Neural crest cell (in vitro differentiated cells): ENCODE data around the gene CPA1. TPM values are rescaled to one million over a fixed set of nuclear protein-coding genes. Genes with fewer than 3 reads are reported as not detected.
"Not testable (repeated sequence)": the region's sequence is repeated elsewhere in the genome, so short reads cannot be mapped to it uniquely, and the experiment has no call there.

ENCODE experiments used
- DNase-seq: peaks from one replicate; pipeline ENCODE4 v3.0.0; 2021; ENCODE audit warnings: low read depth, mixed read lengths, low spot score
- H3K27ac Mint-ChIP-seq: one replicate; pipeline ENCODE4 v1.8.0; 2021; ENCODE audit warnings: mild to moderate bottlenecking, mixed read lengths; ENCODE audit not compliant: unreplicated experiment
- H3K27me3 Mint-ChIP-seq: 2 replicates; pipeline ENCODE4 v1.8.0; 2021; ENCODE audit warnings: low read depth, mild to moderate bottlenecking, mixed read lengths
- H3K36me3 Mint-ChIP-seq: 2 replicates; pipeline ENCODE4 v1.8.0; 2021; ENCODE audit warnings: low read depth, mild to moderate bottlenecking, mixed read lengths
- H3K4me1 Mint-ChIP-seq: 2 replicates; pipeline ENCODE4 v1.8.0; 2021; ENCODE audit warnings: mixed read lengths
- H3K4me3 Mint-ChIP-seq: one replicate; pipeline ENCODE4 v1.8.0; 2021; ENCODE audit warnings: mild to moderate bottlenecking, mixed read lengths
- H3K9me3 Mint-ChIP-seq: 2 replicates; pipeline ENCODE4 v1.8.0; 2021; ENCODE audit warnings: mixed read lengths
- CTCF ChIP-seq: fragments of 200-600 bp; sonication (generic); conservative IDR thresholded peaks from 2 replicates; pipeline ENCODE4 v1.5.0; 2021; ENCODE audit warnings: antibody characterized with exemption, mild to moderate bottlenecking
- total RNA-seq: library from RNA; stranded (reverse); gene quantifications from 2 replicates; pipeline ENCODE4 v1.2.1, GENCODE V29; 2021

The CPA1 gene
- total RNA-seq, 1 donor from 2014 or later: not detected

GRCh38 chr7:130372402-130373165 is 7.7 kb upstream of the CPA1 start:
- Mint-ChIP-seq H3K9me3 (peaks cover 5% of the 10 kb centered on the region), H3K4me3 (peak overlapping the region; percentile 38), H3K36me3 (peaks cover 4% of the 10 kb centered on the region), H3K27ac (peak overlapping the region; percentile 98), H3K4me1 (peaks cover 40% of the 10 kb centered on the region), H3K27me3 (no peaks in the 10 kb centered on the region)
- no peak for DNase-seq
- TF ChIP-seq CTCF: no peak

- H3K27ac Mint-ChIP-seq: peak overlapping the region; percentile 88
- peaks cover 4% of the 10 kb centered on the region for H3K36me3 Mint-ChIP-seq
- no peak overlapping the region for H3K4me3 Mint-ChIP-seq
- H3K4me1 Mint-ChIP-seq: peaks cover 39% of the 10 kb centered on the region
- no peak for DNase-seq
- no peaks in the 10 kb centered on the region for H3K27me3 Mint-ChIP-seq
- H3K9me3 Mint-ChIP-seq: peaks cover 5% of the 10 kb centered on the region
- TF ChIP-seq CTCF: no peak
These were observed 5.8 kb upstream of the CPA1 start for GRCh38 chr7:130374507-130374906.

- H3K27me3 Mint-ChIP-seq, H3K27ac Mint-ChIP-seq, H3K9me3 Mint-ChIP-seq, H3K36me3 Mint-ChIP-seq, DNase-seq, H3K4me3 Mint-ChIP-seq: not testable (repeated sequence)
- peaks cover 44% of the 10 kb centered on the region for H3K4me1 Mint-ChIP-seq
These were observed 3.8 kb upstream of the CPA1 start for GRCh38 chr7:130376461-130376860.

DNA sequence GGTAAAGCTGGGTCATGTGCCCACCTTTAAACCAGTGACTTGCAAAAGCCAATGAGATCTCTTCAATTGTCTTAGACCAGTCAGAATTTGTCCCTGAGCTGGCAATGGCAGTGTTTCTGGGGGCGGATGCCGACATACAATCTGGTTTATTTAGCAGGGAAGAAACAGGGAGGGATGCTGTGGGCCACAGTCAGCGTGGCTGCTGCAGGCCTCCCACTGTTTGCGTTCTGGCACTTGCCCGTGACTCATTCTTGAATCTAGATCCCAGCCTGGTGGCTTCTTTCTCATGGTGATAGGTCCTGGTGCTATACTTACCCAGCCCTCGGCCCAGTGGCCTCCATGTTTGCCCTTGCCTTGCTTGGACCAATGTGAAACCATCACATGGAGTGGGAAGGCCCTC is 3.1 kb upstream of the CPA1 start:
- H3K4me1 Mint-ChIP-seq: peaks cover 39% of the 10 kb centered on the region
- DNase-seq: no peak

DNA sequence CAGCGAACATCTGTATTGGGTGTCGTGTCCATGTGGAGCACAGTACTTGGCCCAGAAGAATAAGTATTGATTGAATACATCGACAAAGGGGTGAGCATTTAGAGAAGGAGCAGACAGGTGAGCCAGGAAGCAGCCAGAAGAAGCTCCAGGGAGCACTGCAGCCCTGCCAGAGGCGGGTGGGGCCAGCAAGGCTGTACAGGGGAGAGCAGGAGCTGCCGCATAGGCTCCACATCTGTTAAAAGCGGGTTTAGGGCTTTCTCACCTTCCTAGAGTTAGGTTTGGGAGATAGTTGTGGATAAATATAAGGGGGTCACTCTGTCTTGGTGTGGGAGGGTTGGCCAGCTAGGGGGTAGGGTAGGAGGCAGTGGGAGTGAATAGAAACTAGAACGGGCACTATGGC is 1.3 kb upstream of the CPA1 start:
- DNase-seq: no peak
- Mint-ChIP-seq H3K27ac (peak overlapping the region; percentile 73), H3K27me3 (no peaks in the 10 kb centered on the region), H3K36me3 (peaks cover 4% of the 10 kb centered on the region), H3K4me1 (peaks cover 23% of the 10 kb centered on the region), H3K4me3 (no peak overlapping the region), H3K9me3 (peaks cover 5% of the 10 kb centered on the region)
- no peak for TF ChIP-seq CTCF

More for the DNA sequence above, 3.1 kb upstream of the CPA1 start:
- H3K36me3 Mint-ChIP-seq: peaks cover 4% of the 10 kb centered on the region
- H3K4me3 Mint-ChIP-seq: no peak overlapping the region
- H3K9me3 Mint-ChIP-seq: peaks cover 5% of the 10 kb centered on the region
- TF ChIP-seq CTCF: no peak
- no peaks in the 10 kb centered on the region for H3K27me3 Mint-ChIP-seq
- H3K27ac Mint-ChIP-seq: no peak overlapping the region

- H3K4me3 Mint-ChIP-seq: no peak overlapping the region
- H3K36me3 Mint-ChIP-seq: peaks cover 4% of the 10 kb centered on the region
- peaks cover 5% of the 10 kb centered on the region for H3K9me3 Mint-ChIP-seq
- no peaks in the 10 kb centered on the region for H3K27me3 Mint-ChIP-seq
- peaks cover 19% of the 10 kb centered on the region for H3K4me1 Mint-ChIP-seq
- no peak for TF ChIP-seq CTCF
- H3K27ac Mint-ChIP-seq: no peak overlapping the region
- DNase-seq: no peak
These were observed 768 bp upstream of the CPA1 start for GRCh38 chr7:130379532-130379920.
